DND-41 (cell line): ENCODE measurements around the gene ATR.

ENCODE experiments used
- EZH2 ChIP-seq: IDR thresholded peaks from 3 replicates; pipeline ENCODE4 v1.6.1; 2012; ENCODE audit warnings: borderline replicate concordance, low read depth, mild to moderate bottlenecking, moderate library complexity, low read length, inconsistent platforms; ENCODE audit not compliant: severe bottlenecking
- TF ChIP-seq, protein P1 (sequence below): IDR thresholded peaks from 2 replicates; pipeline ENCODE4 v1.5.1; 2012; ENCODE audit warnings: borderline replicate concordance, low read length, moderate library complexity, mild to moderate bottlenecking; ENCODE audit not compliant: poor library complexity, severe bottlenecking; ENCODE audit errors: extremely low read depth

DNA sequence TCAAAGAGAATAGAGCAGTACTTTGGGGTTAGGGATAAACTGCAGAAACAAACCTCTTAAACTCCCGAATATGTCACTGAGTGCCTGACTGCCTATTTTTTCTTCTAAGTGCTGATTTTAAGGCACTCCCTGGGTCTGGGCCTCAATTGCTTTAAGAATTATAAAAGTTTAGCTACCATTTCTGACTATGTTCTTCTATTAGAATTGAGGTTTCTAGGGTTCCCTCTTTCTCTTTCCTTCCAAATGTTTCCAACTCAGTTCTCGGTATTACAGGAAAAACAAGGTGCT, 46.6 kb upstream of the ATR start:
- TF ChIP-seq, protein P1, sequence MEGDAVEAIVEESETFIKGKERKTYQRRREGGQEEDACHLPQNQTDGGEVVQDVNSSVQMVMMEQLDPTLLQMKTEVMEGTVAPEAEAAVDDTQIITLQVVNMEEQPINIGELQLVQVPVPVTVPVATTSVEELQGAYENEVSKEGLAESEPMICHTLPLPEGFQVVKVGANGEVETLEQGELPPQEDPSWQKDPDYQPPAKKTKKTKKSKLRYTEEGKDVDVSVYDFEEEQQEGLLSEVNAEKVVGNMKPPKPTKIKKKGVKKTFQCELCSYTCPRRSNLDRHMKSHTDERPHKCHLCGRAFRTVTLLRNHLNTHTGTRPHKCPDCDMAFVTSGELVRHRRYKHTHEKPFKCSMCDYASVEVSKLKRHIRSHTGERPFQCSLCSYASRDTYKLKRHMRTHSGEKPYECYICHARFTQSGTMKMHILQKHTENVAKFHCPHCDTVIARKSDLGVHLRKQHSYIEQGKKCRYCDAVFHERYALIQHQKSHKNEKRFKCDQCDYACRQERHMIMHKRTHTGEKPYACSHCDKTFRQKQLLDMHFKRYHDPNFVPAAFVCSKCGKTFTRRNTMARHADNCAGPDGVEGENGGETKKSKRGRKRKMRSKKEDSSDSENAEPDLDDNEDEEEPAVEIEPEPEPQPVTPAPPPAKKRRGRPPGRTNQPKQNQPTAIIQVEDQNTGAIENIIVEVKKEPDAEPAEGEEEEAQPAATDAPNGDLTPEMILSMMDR, result no peak
- TF ChIP-seq EZH2, result no peak
